Measurements from ENCODE around the gene KRT72.

Gene KRT72

GRCh38 chr12:52578469-52578868, 22.8 kb downstream of the KRT72 start:
- no peak for DNase-seq (ENCODE audit: low read depth)

DNA sequence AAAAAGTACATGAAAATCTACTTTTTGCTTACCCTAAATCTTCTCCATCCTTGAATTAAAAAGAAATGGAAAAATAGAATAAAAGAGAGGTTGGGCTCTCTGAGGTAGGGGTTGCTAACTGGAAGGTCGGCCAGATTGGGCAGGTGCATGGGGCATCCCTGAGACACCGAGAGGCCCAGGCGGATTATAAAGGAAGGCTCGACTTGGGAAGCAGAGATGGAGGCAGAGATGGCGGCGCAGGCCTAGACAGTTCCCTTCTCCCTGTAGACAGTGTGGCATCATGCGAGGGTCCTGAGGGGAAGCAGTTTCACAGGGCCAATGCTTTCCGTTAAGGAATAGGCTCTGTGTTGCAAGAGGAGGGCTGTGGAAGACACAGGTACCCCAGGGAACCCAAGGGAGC, 23.9 kb downstream of the KRT72 start:
- DNase-seq (ENCODE audit: low read depth), result no peak

DNA sequence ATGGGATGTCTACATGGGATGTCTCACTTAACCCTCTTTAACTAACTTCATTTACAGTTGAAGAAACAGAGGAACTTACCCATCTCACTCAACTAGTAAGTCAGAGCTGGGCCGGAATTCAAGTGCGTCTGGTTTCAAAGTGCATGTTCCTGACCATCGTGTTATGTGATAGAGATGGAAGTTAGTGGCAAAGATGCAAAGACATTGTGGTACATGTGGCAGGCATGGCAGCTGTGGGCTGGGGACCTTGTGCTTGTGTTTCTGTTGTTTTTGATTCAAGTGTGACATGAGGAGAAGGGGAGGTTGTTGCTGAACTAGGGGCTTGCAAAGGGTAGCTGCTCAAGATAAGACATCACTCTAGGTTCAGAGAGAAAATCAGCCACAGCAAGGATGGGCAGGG, 25.3 kb downstream of the KRT72 start:
- no peak for DNase-seq (ENCODE audit: low read depth)

DNA sequence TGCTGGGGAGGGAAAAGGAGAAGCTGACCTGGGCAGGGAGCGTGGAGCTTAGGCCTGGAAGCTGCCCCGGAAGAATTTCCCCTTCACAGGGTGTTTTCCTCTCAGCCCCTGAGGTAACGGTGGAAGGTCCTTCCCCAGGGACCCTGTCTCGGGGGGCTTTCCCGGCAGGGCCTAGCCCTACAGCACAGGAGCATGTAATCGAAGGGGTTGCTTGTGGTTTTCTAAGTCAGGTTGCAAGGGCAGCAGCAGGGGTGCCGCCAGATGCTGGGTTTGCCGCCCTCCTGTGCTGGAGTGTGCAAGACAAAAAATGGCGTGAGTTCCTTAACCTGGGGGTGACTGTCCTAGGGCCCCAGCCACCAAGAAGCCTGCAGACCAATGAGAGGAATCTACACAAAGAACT, 26.0 kb downstream of the KRT72 start:
- DNase-seq (ENCODE audit: low read depth), result no peak

DNA sequence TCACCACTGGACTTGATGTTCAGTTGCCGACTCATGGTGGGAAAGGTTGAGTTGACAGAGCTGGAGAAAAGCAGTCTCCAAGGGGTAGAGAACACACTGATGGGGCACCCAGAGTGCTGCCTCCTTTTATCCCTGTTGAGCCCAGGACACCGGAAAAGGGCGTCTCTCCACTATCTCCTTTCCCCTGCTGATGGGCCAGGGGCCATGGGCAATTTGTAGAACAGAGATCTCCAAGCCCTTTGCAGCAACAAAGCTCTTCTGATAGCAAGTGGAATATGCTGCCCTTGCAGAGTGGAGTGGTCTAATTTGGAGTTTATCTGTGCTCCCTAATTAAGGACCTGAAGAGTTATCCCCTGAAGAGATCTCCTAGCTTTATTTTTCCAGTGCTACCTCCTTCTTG, 27.5 kb downstream of the KRT72 start, which contains the start of gene KRT74:
KRT74 (minus strand) TSS at position 101 of the 400 bp plus-strand sequence; CDS start at position 35, 66 bp downstream.
- no peak for DNase-seq (ENCODE audit: low read depth)

- DNase-seq (ENCODE audit: low read depth), result no peak
Measured at GRCh38 chr12:52573306-52573705, 28.0 kb downstream of the KRT72 start.

DNA sequence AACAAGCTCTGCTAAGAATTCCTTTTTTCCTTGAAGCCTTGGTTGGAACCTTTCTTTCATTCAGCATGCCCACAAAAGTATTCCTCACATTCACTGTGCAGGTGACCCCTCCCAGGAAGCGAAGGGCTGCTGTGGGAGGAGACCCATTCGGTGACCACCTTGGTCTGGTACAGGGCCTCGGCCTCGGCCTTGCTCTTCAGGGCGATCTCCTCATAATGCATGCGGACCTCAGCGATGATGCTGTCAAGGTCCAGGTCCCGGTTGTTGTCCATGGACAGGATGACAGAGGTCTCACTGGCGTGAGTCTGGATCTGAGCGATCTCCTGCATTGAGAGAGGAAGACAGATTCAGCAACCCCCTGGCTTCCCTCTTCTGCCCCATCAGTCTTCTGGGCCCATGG, 30.8 kb downstream of the KRT72 start:
- no peak for DNase-seq (ENCODE audit: low read depth)

GRCh38 chr12:52568111-52568510, 33.2 kb downstream of the KRT72 start:
- no peak for DNase-seq (ENCODE audit: low read depth)

DNA sequence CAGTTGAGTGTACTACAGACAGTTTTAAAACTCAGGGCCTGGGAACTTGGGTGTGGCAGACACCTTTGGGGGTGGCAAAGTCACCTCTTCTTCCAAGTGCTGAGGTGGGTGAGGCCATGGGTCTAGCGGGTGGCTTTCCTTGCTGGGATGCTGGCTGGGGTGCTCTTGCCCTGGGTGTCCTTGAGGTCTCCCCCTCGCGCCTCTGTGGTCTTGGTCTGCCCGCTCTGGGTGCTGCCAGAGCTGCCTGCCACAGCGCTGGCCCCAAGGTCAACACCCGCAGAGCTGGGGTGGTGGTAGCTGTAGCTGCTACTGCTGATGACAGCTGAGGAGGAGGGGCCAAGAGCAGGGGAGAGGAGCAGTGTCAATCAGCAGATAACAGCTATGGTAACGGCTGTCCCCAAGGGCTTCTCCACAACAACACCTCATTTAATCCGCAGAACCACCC, 34.4 kb downstream of the KRT72 start:
- peak; percentile 4 for DNase-seq (ENCODE audit: low read depth)

- DNase-seq (ENCODE audit: low read depth), result no peak
Measured at GRCh38 chr12:52564582-52564981, 36.7 kb downstream of the KRT72 start.

GRCh38 chr12:52561880-52562449, 39.3 kb downstream of the KRT72 start:
- no peak for DNase-seq (ENCODE audit: low read depth)

- no peak for DNase-seq (ENCODE audit: low read depth)
Measured at GRCh38 chr12:52559979-52560378, 41.3 kb downstream of the KRT72 start.

DNA sequence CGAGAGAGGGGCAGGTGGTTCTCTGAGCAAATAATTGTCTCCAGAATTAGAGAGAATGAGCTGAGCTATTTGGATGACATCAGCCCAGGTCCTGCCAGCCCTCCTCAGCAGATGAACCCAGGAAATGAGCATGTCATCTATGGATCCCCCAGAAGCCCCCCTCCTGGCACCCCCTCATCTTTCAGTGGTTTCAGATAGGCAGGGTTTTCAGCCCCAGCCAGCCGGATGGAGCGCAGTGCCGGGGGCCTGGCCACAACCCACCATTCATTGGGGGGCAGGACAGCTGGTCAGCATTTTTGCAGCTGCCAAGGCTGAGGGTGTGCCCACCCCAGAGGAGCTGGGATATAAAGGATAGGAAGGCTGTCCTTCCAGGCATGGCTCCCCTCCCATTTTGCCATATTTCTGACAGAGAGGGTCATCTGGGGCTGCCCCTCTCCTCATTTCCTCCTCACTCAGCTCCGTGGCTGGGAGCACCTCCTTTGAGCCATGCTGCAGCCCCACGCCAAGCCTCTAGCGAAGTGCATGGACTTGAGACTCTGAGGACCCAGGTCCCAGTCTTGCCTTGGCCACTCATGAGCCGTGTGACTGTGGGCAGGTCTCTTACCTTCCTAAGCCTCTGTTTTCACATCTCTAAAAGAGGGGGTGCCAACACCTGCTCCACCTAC, 42.4 kb downstream of the KRT72 start:
- DNase-seq (ENCODE audit: low read depth), result no peak

- no peak for DNase-seq (ENCODE audit: low read depth)
Measured at GRCh38 chr12:52557476-52557875, 43.8 kb downstream of the KRT72 start.

GRCh38 chr12:52555577-52555976, 45.7 kb downstream of the KRT72 start:
- DNase-seq (ENCODE audit: low read depth), result no peak

DNA sequence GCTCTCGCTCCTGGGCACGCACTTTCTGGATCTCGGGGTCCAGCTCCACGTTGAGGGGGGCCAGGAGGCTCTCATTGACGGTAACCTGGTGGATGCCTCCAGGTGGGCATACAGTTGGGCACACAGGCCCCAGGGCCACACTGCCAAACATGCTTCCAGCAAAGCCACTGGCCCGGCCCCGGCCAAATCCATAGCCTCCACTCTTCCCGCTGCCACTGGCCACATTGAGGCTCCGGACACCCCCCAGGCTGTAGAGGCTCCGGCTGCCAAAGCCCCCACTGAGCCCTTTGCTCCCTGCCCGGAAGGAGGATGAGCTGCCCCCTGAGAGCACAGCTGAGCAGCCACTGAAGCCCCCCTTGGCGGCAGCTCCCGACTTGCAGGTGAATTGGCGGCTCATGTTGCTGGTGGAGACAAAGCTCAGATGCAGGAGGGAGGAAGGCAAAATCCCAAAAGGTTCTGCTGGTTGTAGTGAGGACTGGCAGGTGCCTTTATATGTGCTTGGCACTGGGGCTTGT, 48.5 kb downstream of the KRT72 start, which contains the start of gene KRT71:
KRT71 (minus strand) TSS at position 465 of the 515 bp plus-strand sequence; CDS start at position 397, 68 bp downstream.
- no peak for DNase-seq (ENCODE audit: low read depth)

DNA sequence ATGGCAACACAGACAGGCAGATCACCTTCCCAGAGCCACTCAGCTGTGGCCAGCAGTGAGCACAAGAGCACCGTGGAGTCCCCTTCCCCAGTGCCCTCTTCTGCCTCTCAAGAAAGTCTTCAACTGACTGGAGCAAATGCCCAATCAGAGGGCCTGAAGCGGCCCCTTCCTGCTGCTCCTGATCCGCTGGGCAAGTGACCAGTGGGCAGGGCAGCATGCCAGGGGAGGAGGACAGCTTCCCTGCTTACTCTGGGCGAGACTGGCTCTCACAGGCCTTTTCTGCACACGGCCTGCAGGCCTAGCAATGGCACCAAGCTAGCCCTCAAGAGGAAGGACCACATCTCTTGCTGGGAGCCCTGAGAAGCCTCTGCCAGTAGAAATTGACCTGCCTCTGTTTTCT, 49.2 kb downstream of the KRT72 start:
- DNase-seq (ENCODE audit: low read depth), result no peak

DNA sequence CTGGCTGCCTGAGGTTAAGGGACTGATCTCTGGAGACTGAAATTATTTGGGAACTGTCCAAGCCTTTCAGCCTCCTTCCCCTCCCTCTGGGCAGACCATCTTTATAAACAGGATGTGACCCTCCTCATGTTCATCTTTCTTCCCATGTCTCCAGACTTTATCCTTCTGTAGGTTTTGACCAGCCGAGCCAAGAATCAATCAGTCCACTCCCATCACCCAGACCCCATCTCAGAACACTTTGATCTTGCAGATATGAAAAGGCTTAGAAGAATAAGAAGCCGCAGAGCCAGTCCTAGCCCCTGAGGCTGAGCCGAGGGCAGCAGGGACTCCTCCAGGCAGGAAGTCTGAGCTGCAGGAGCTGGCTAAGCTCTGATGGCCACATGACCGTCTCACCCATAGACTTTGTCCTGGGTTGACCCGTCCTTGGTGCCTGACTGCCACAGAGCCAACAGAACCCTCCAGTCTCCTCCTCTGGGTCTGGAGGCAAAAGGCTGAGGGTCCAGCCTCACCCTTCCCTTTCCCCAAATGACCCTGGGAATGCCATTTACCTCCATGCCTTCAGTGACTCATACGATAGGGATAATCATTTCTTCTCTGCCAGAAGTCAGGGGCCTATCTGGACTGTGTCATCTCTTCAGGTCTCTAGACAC, 49.9 kb downstream of the KRT72 start:
- no peak for DNase-seq (ENCODE audit: low read depth)

- no peak for DNase-seq (ENCODE audit: low read depth)
Measured at GRCh38 chr12:52546126-52546525, 55.1 kb downstream of the KRT72 start.

GRCh38 chr12:52543985-52544883, 57.0 kb downstream of the KRT72 start:
- no peak for DNase-seq (ENCODE audit: low read depth)

- DNase-seq (ENCODE audit: low read depth), result no peak
Measured at GRCh38 chr12:52542785-52543318, 58.4 kb downstream of the KRT72 start.

- no peak for DNase-seq (ENCODE audit: low read depth)
Measured at GRCh38 chr12:52542157-52542556, 59.1 kb downstream of the KRT72 start.

Data from activated gamma-delta T cell treated with anti-CD3 and anti-CD28 coated beads, Interleukin-2, amount 50 U/mL, for 16 hours (primary cell).